ENCODE measurements around the gene ACOXL.

- TF ChIP-seq CTCF (conservative IDR thresholded peaks at IDR 0.05 in 1 of 2, IDR thresholded peaks at IDR 0.05 in 1 of 2; ENCODE audit: extremely low read depth in 1 of 2, insufficient read depth in 1 of 2, low read depth in 1 of 2, low read length in 2 of 2) (no peak), EZH2 (IDR thresholded peaks at IDR 0.05; ENCODE audit: borderline replicate concordance, low read length) (no peak)
These were observed 96.0 kb downstream of the ACOXL start for GRCh38 chr2:110828330-110828729.

Measured in mammary epithelial cell (primary cell).